Muscle of leg (tissue), 11 donors: ENCODE results near the gene KIF6. TPM values are rescaled to one million over a fixed set of nuclear protein-coding genes. Genes with fewer than 3 reads are reported as not detected.

Source experiments
- DNase-seq: peaks from one replicate; pipeline ENCODE4 v3.0.0; 2013
- H3K27ac ChIP-seq: one replicate; pipeline ENCODE4 v1.5.1; 2013; ENCODE audit warnings: mild to moderate bottlenecking, low read length, control low read depth
- H3K27me3 ChIP-seq: one replicate; pipeline ENCODE4 v1.6.1; 2013; ENCODE audit warnings: low read length; ENCODE audit not compliant: control insufficient read depth, insufficient read depth
- H3K36me3 ChIP-seq: one replicate; pipeline ENCODE4 v1.6.1; 2013; ENCODE audit warnings: low read length; ENCODE audit not compliant: control insufficient read depth, insufficient read depth
- H3K4me1 ChIP-seq: one replicate; pipeline ENCODE4 v1.6.1; 2013; ENCODE audit warnings: low read length; ENCODE audit not compliant: control insufficient read depth, insufficient read depth
- H3K4me3 ChIP-seq: one replicate; pipeline ENCODE4 v1.5.1; 2013; ENCODE audit warnings: low read length, control low read depth
- H3K9me3 ChIP-seq: replicated peaks from 2 replicates; pipeline ENCODE4 v1.6.1; 2013; ENCODE audit warnings: low read depth, low read length; ENCODE audit not compliant: control insufficient read depth
- WGBS: methylation state at CpG from one replicate; pipeline ENCODE4 v1.1.5; 2013; ENCODE audit warnings: missing lambda C conversion rate; ENCODE audit not compliant: insufficient coverage; 5-methylcytosine and 5-hydroxymethylcytosine counted together
- polyA plus RNA-seq, 8 donors: library from polyadenylated mRNA; unstranded; fragments of 120-200 nt; gene quantifications; one replicate each; pipeline versions ENCODE4 v1.2.1 to v1.2.3, GENCODE V29; 2013; ENCODE audit warnings: inconsistent platforms in 1 of 8, low replicate concordance in 1 of 8; ENCODE audit not compliant: insufficient read length in 8 of 8, insufficient read depth in 1 of 8
- total RNA-seq: library from RNA; stranded (reverse); fragments of 120-200 nt; gene quantifications from one replicate; pipeline ENCODE4 v1.2.4, GENCODE V29; 2013

Gene KIF6
- total and polyA plus RNA-seq, 9 donors, result 0.61 to 1.4 (median 1.1) TPM

DNA sequence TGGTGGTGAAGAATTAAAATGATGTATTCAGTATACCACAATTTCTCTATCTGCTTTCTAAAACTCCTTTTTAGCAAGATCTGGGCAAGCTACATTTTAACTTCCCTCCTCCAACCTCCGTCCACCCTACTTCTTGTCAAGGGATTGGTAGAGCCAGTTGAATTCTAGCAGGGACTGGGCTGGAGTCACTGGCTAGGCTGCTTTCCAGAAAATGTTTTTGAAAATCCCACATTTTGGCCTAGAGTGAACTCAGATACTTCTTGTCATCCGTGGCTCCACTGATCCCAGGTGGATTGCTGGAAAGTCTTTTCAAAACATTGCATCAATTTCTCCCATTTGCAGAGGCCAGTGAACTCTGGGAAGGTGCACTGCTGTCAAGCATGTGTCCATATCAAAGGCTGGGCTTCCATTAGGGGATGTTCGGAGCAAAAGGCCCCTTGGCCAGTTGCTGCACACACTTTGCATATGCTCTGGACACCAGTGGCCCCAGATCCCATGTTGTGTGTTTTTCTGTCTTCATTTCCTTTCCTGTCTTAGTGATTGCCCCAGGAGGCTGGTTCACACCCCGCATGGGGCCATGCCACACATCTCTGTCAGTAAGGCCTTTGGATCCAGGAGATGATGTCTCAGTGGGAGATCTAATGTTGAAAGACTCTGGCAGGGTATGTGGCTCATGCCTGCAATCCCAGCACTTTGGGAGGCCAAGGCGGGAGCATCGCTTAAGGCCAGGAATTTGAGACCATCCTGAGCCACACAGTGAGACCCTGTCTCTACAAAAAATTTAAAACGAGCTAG, 391.4 kb downstream of the KIF6 start:
- WGBS, result 70% methylated on average over 5 of the region's 7 CpGs
- H3K27ac ChIP-seq, result no peak overlapping the region
- no peak overlapping the region for H3K4me3 ChIP-seq
- H3K27me3 ChIP-seq, result peaks cover 7% of the 10 kb centered on the region
- no peaks in the 10 kb centered on the region for H3K9me3 ChIP-seq
- peak; percentile 33 for DNase-seq
- H3K4me1 ChIP-seq, result no peaks in the 10 kb centered on the region
- no peaks in the 10 kb centered on the region for H3K36me3 ChIP-seq

GRCh38 chr6:39330476-39330875, 394.7 kb downstream of the KIF6 start:
- Histone ChIP-seq H3K4me1 (no peaks in the 10 kb centered on the region), H3K9me3 (no peaks in the 10 kb centered on the region), H3K36me3 (no peaks in the 10 kb centered on the region), H3K27ac (no peak overlapping the region), H3K27me3 (peaks cover 3% of the 10 kb centered on the region), H3K4me3 (no peak overlapping the region)
- peak; percentile 49 for DNase-seq
- WGBS, result 83% methylated on average over 1 of the region's 3 CpGs

GRCh38 chr6:39330057-39330456, 395.2 kb downstream of the KIF6 start:
- peaks cover 3% of the 10 kb centered on the region for H3K27me3 ChIP-seq
- no peak overlapping the region for H3K27ac ChIP-seq
- H3K4me1 ChIP-seq, result no peaks in the 10 kb centered on the region
- no peaks in the 10 kb centered on the region for H3K36me3 ChIP-seq
- no peak overlapping the region for H3K4me3 ChIP-seq
- 72% methylated on average over 3 of the region's 3 CpGs for WGBS
- H3K9me3 ChIP-seq, result no peaks in the 10 kb centered on the region
- DNase-seq, result peak; percentile 60

- Histone ChIP-seq H3K4me3 (no peak overlapping the region), H3K4me1 (no peaks in the 10 kb centered on the region), H3K27me3 (peaks cover 3% of the 10 kb centered on the region), H3K27ac (no peak overlapping the region), H3K9me3 (no peaks in the 10 kb centered on the region), H3K36me3 (no peaks in the 10 kb centered on the region)
- WGBS, result 77% methylated on average over 10 of the region's 12 CpGs
- no peak for DNase-seq
Observed at GRCh38 chr6:39328066-39328465, 397.1 kb downstream of the KIF6 start.

GRCh38 chr6:39327507-39327906, 397.7 kb downstream of the KIF6 start:
- Histone ChIP-seq H3K27ac (no peak overlapping the region), H3K9me3 (no peaks in the 10 kb centered on the region), H3K4me3 (no peak overlapping the region), H3K27me3 (peaks cover 3% of the 10 kb centered on the region), H3K36me3 (no peaks in the 10 kb centered on the region), H3K4me1 (no peaks in the 10 kb centered on the region)
- 17% methylated on average over 1 of the region's 5 CpGs for WGBS
- no peak for DNase-seq

DNA sequence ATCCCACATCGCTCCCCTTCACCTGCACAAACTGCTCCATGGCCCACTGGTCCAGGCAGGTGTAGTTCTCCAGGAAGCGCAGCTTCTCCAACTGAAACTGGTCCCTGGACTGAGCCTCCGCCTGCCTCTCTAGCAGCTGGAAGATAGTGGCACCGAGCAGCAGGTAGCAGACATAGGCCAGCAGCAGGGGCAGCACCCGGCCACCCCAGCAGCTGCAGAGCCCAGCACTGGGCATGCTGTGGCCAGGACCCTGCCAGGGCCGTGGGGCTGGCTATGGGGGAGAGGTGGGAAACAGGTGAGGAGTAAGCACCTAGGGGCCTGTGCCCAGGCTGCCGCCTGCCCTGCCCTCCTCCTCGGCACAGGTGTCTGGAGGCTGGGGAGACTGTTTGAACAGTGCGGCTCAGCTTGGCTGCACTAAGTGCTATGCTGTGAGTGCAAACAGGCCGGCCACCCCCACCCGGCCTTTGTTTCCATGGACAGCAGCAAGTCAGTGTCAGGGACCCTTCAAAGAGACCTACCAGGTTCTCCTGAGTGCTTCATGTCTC, 402.8 kb downstream of the KIF6 start, which contains the start of gene KCNK16:
Gene KCNK16, minus strand, starts transcription at position 397 of the 545 bp plus-strand sequence. Its CDS starts 162 bp downstream, at position 235.
- Histone ChIP-seq H3K36me3 (no peaks in the 10 kb centered on the region), H3K27ac (no peak within 1 kb of the TSS), H3K4me1 (no peaks in the 10 kb centered on the region), H3K9me3 (no peaks in the 10 kb centered on the region), H3K27me3 (peaks cover 17% of the 10 kb centered on the region), H3K4me3 (no peak within 1 kb of the TSS)
- WGBS, result 84% methylated on average over 11 of the region's 11 CpGs
- no peak for DNase-seq

DNA sequence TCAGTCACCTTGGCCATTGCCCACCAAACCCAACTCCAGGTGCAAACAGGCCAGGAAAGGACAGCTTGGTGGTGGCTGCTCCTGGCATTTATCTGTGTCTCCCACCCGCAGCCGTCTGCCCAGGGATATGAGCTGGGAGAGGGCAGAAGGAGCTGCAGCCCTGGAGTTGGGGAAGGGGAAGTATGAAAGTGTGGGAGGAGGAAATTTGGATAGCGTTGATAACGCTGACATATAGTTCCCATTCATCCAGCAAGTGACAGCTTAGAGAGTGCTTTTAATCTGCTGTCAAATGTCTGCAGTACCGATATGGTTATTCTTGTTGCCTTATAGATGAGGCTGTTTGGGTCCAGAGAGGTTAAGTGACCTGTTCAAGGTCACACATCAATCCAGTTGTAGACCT, 403.4 kb downstream of the KIF6 start:
- WGBS, result 72% methylated on average over 2 of the region's 5 CpGs
- no peak for DNase-seq
- H3K4me1 ChIP-seq, result no peaks in the 10 kb centered on the region
- H3K27me3 ChIP-seq, result peaks cover 19% of the 10 kb centered on the region
- no peak overlapping the region for H3K4me3 ChIP-seq
- H3K27ac ChIP-seq, result no peak overlapping the region
- H3K9me3 ChIP-seq, result no peaks in the 10 kb centered on the region
- no peaks in the 10 kb centered on the region for H3K36me3 ChIP-seq

DNA sequence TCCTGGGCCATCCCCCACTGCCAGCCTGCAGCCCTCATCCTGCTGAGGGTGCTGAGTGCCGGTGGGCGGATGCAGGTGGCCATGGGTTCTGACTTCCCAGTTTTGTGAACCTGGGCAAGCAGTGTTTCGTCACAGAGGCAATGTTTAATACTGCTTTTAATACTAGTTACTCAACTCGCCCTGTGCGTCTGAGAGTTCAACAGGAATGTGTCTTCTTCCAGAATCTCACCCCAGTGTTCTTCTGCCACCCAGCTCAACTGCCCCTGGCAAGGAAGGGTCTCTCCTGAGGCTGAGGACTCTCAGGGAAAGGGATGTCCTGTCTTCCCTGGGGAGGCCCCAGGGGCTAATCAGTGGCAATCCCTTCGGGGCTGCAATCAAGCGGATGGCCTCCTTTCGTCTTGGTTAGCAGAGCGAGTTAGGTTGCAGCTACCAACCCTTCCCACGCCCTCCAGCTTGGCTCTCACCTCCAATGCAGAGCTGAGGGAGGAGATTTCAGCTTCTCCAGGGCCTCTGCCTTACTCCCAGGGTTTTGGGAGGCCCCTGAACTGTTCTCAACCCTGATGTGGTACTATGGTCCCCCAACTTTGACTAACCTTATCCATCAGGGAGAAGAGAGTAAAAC, 404.7 kb downstream of the KIF6 start:
- H3K27ac ChIP-seq, result no peak overlapping the region
- H3K4me3 ChIP-seq, result no peak overlapping the region
- no peaks in the 10 kb centered on the region for H3K9me3 ChIP-seq
- H3K36me3 ChIP-seq, result no peaks in the 10 kb centered on the region
- WGBS, result 87% methylated on average over 5 of the region's 10 CpGs
- peaks cover 28% of the 10 kb centered on the region for H3K27me3 ChIP-seq
- no peaks in the 10 kb centered on the region for H3K4me1 ChIP-seq
- no peak for DNase-seq

DNA sequence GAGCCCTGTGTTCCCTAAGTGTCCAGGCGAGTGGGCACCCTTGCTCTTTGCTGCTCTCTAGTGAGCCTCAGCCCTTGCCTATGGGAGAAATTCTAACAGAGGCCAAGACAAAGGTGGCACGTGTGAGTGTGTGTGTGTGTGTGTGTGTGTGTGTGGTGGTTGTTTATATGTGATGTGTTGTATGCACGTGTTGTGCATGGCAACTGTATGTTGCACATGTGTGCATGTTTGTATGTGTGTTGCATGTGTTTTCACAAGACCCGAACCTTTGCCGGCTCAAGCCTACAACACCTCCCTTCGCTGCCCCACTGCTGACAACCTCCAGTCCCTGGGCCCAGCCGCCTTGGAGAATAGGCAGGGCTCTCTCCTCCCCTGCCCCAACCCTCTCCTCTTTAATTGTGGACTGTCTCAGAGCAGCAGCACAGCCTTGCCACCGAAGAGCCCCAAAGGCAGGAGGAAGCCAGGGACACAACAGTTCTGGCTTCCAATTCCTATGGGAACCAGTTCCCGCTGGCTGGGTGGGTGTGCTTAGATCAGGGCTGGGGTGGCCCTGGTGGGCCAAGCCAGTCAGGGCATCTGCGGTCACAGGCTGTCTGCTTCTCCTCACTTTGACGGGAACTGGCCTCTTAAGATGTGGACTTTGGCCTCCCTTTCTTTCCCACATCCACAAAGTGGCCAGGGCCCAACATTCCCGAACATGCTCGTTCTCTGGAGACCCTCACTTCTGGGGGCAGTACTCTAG, 405.4 kb downstream of the KIF6 start:
- Histone ChIP-seq H3K36me3 (no peaks in the 10 kb centered on the region), H3K4me1 (no peaks in the 10 kb centered on the region), H3K27ac (no peak overlapping the region), H3K4me3 (no peak overlapping the region), H3K9me3 (no peaks in the 10 kb centered on the region), H3K27me3 (peaks cover 34% of the 10 kb centered on the region)
- WGBS, result 69% methylated on average over 8 of the region's 13 CpGs
- DNase-seq, result no peak

DNA sequence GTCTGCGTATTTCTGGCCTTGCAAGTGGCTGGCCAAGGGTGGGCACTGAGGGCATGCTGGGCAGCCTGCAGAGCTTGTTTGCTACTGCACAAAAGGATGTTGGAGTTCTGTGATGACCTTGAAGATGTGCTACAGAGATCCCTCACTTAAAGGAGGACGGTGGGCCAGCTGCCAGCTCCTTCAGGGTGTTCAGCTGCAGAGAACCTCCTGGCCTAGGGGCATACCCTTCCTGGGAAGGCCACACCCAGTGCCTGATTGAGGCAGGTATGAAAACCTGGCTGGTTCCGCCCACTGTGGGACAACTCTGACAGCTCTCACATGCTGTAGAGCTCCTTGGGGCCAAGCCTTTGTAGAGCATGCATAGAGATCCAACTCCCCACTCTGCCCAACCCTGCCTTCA, 408.0 kb downstream of the KIF6 start:
- WGBS, result 87% methylated on average over 3 of the region's 3 CpGs
- Histone ChIP-seq H3K4me3 (no peak overlapping the region), H3K4me1 (peaks cover 13% of the 10 kb centered on the region), H3K27ac (no peak overlapping the region), H3K9me3 (no peaks in the 10 kb centered on the region), H3K36me3 (no peaks in the 10 kb centered on the region), H3K27me3 (peaks cover 59% of the 10 kb centered on the region)
- DNase-seq, result no peak
